Prostate gland (tissue), 2 donors: Measurements from ENCODE around the gene ZC3H10. TPM values are rescaled to one million over a fixed set of nuclear protein-coding genes. Genes with fewer than 3 reads are reported as not detected.
"Not testable (repeated sequence)": the region's sequence is repeated elsewhere in the genome, so short reads cannot be mapped to it uniquely, and the experiment has no call there.

ENCODE experiments used
- DNase-seq: peaks from one replicate; pipeline ENCODE4 v3.0.0-alpha.2; 2019; ENCODE audit warnings: low spot score
- H3K27ac ChIP-seq, 2 donors: fragments of 200-600 bp; sonication (generic); 2 replicates each; pipeline ENCODE4 v1.5.1; 2017 to 2019
- H3K27me3 ChIP-seq: fragments of 200-600 bp; sonication (generic); replicated peaks from 2 replicates; pipeline ENCODE4 v1.5.1; 2019; ENCODE audit not compliant: insufficient read depth
- H3K36me3 ChIP-seq, 2 donors: fragments of 200-600 bp; sonication (generic); 1 replicate in 1 of 2; 2 replicates in 1 of 2; pipeline versions ENCODE4 v1.5.1 to v1.8.1; 2017 to 2019
- H3K4me1 ChIP-seq: fragments of 200-600 bp; sonication (generic); replicated peaks from 2 replicates; pipeline ENCODE4 v1.5.1; 2019
- H3K4me3 ChIP-seq, 2 donors: fragments of 200-600 bp; sonication (generic); 2 replicates each; pipeline ENCODE4 v1.5.1; 2017 to 2019
- H3K9me3 ChIP-seq: fragments of 200-600 bp; sonication (generic); 2 replicates; pipeline ENCODE4 v1.5.1; 2017
- POLR2A ChIP-seq: fragments of 450-650 bp; IDR thresholded peaks from one replicate; pipeline ENCODE4 v1.6.1; 2016; ENCODE audit warnings: antibody characterized with exemption, mild to moderate bottlenecking
- POLR2AphosphoS5 ChIP-seq: sonication (generic); formaldehyde crosslinking; IDR thresholded peaks from one replicate; pipeline ENCODE4 v1.6.1; 2017; ENCODE audit warnings: antibody characterized with exemption
- WGBS: methylation state at CpG from one replicate; pipeline ENCODE4 v1.1.5; 2018; 5-methylcytosine and 5-hydroxymethylcytosine counted together
- intact Hi-C: fragments of 100-400 bp; cut with DNase I; formaldehyde crosslinking; loops from one replicate; pipeline ENCODE4 v1.14.2; 2022
- total RNA-seq, 2 donors: library from RNA; depleted of rRNA; stranded (reverse); fragments of >200 nt; gene quantifications; one replicate each; pipeline ENCODE4 v1.1.0, GENCODE V29; 2016
- TF ChIP-seq, protein P1 (sequence below), 4 experiments: fragments of 200-600 bp in 2 of 4; fragments of 450-650 bp in 2 of 4; sonication (generic) in 2 of 4; IDR thresholded peaks; 1 replicate in 3 of 4; 2 replicates in 1 of 4; pipeline ENCODE4 v1.5.1; 2016 to 2019; ENCODE audit warnings: antibody characterized with exemption in 4 of 4, mild to moderate bottlenecking in 2 of 4, moderate library complexity in 2 of 4

The ZC3H10 gene, protein sequence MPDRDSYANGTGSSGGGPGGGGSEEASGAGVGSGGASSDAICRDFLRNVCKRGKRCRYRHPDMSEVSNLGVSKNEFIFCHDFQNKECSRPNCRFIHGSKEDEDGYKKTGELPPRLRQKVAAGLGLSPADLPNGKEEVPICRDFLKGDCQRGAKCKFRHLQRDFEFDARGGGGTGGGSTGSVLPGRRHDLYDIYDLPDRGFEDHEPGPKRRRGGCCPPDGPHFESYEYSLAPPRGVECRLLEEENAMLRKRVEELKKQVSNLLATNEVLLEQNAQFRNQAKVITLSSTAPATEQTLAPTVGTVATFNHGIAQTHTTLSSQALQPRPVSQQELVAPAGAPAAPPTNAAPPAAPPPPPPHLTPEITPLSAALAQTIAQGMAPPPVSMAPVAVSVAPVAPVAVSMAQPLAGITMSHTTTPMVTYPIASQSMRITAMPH
- total RNA-seq = 1 to 10 TPM; 4.6 to 9.1 TPM

DNA sequence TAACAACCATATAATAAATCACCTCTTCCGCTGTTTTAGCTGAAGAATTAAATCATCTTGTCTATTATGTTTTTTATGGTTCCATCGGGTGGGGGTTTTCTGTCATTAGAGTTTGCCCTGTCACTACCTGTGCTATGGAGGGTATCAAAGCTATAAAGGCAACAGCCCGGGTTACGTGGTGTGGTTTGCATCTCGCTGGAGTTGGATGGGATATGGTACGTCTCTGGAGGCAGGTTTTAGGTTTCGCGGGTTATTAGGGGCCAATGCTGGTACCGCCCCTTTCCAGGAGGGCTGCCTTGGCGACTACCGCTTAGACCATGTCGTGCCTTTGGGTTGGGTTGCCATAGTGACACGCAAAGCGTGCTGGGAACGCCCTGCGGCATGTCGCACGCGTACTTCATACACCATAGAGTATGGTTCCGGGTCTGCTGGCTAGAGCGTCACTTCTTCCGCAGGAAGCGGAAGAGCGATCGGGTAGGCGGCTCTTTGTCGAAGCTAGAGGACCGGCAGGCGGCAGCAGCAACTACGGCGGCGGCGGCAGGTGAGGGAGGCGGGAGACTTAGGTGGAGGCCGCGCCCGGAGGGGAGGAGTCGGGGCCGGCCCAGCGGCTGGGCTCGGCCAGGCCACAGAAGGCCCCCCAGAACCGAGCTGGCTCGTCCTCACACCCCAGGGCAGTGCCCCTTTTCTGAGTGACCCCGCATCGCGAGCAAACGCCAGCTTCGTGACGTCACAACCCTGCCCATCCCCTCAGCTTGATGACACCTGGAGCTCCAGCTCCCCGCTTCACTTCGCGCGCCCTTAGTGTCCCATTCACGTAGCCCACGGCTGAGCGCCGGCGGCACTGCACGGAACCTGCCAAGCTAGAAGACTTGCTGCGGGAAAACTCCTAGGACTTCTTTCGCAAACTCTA is at the start of gene ZC3H10:
Gene ZC3H10, plus strand, starts transcription at position 489 of the 910 bp plus-strand sequence. CDS start 2,297 bp downstream, outside the sequence.
- TF ChIP-seq POLR2AphosphoS5 (peak; percentile 100), POLR2A (peak; percentile 88)
- TF ChIP-seq, protein P1, sequence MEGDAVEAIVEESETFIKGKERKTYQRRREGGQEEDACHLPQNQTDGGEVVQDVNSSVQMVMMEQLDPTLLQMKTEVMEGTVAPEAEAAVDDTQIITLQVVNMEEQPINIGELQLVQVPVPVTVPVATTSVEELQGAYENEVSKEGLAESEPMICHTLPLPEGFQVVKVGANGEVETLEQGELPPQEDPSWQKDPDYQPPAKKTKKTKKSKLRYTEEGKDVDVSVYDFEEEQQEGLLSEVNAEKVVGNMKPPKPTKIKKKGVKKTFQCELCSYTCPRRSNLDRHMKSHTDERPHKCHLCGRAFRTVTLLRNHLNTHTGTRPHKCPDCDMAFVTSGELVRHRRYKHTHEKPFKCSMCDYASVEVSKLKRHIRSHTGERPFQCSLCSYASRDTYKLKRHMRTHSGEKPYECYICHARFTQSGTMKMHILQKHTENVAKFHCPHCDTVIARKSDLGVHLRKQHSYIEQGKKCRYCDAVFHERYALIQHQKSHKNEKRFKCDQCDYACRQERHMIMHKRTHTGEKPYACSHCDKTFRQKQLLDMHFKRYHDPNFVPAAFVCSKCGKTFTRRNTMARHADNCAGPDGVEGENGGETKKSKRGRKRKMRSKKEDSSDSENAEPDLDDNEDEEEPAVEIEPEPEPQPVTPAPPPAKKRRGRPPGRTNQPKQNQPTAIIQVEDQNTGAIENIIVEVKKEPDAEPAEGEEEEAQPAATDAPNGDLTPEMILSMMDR (IDR thresholded peaks at IDR 0.05) = peak; percentile 45 to 94 (median 72)
- H3K4me3 ChIP-seq = peak within 1 kb of the TSS; percentile 61
- no peaks in the 10 kb centered on the region for H3K27me3 ChIP-seq
- WGBS = under 1% methylated on average over 56 of the region's 61 CpGs
- intact Hi-C loops = loop anchor here (2.0 to 5.0 kb wide), 2 partner anchors 39 to 107 kb away; partner anchors contain the start of genes MYL6 and NABP2
- H3K36me3 ChIP-seq = no peaks in the 10 kb centered on the region
- H3K9me3 ChIP-seq = no peaks in the 10 kb centered on the region
- peak within 1 kb of the TSS; percentile 93 to 97 for H3K27ac ChIP-seq
- H3K4me1 ChIP-seq = peaks cover 8% of the 10 kb centered on the region
- DNase-seq = peak; percentile 97

DNA sequence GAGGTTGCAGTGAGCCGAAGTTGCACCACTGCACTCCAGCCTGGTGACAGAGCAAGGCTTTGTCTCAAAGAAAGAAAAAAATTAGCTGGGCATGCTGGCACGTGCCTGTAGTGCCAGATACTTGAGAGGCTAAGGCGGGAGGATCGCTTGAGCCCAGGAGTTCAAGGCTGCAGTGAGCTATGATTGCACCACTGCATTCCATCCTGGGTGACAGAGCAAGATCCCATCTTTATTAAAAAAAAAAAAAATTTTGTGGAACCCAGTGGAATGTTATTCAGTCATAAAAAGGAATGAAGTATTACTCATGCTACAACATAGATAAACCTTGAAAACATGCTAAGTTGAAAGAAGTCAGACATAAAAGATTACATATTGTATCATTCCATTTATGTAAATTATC is 46.4 kb upstream of the ZC3H10 start:
- no peak overlapping the region for H3K27ac ChIP-seq
- H3K4me3 ChIP-seq = no peak overlapping the region
- H3K36me3 ChIP-seq = no peaks in the 10 kb centered on the region
- no peaks in the 10 kb centered on the region for H3K27me3 ChIP-seq
- H3K4me1 ChIP-seq = no peaks in the 10 kb centered on the region
- DNase-seq = no peak
- WGBS = 45% methylated on average over 4 of the region's 4 CpGs
- intact Hi-C loops = no loop called here
- no peaks in the 10 kb centered on the region for H3K9me3 ChIP-seq
- TF ChIP-seq POLR2AphosphoS5 (no peak), POLR2A (no peak)
- TF ChIP-seq, protein P1 (IDR thresholded peaks at IDR 0.05) = no peak

DNA sequence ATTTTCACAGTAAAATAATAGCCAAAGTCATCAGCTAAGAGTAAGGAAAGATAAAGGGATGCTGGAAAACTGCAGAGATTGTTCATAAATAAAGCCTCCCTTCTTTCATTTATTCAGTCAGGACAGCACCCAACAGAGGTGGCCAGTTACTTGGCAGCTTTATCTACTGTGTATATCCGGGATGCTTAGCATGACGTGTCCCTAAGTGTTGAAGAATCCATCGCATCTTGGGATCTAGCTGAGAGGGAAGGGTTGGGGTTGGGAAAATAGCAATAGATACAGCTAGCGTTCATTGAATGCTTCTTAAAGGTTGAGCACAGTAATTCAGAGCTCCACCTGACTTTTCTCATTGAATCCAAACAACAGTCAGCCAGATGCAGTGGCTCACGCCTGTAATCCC is 43.7 kb upstream of the ZC3H10 start:
- 84% methylated on average over 5 of the region's 5 CpGs for WGBS
- Histone ChIP-seq H3K27ac (no peak overlapping the region), H3K27me3 (no peaks in the 10 kb centered on the region), H3K4me3 (no peak overlapping the region), H3K36me3 (no peaks in the 10 kb centered on the region), H3K9me3 (no peaks in the 10 kb centered on the region), H3K4me1 (no peaks in the 10 kb centered on the region)
- TF ChIP-seq POLR2A (no peak), POLR2AphosphoS5 (no peak)
- TF ChIP-seq, protein P1 (IDR thresholded peaks at IDR 0.05) = no peak
- intact Hi-C loops = no loop called here
- no peak for DNase-seq

DNA sequence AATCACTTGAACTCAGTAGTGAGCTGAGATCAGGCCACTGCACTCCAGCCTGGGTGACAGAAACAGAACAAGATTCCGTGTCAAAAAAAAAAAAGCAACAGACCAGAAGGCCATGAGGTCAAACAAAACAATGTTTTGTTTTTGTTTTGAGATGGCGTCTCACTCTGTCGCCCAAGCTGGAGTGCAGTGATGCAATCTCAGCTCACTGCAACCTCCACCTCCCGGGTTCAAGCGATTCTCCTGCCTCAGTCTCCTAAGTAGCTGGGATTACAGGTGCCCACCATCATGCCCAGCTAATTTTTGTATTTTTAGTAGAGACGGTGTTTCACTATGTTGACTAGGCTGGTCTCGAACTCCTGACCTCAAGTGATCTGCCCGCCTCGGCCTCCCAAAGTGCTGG is 40.1 kb upstream of the ZC3H10 start:
- H3K9me3 ChIP-seq, DNase-seq, H3K4me1 ChIP-seq, H3K27me3 ChIP-seq, H3K4me3 ChIP-seq, intact Hi-C loops, H3K36me3 ChIP-seq: not testable (repeated sequence)
- WGBS = 92% methylated on average over 9 of the region's 9 CpGs
- H3K27ac ChIP-seq = peak overlapping the region in 1 of 2 donors; percentile 96

DNA sequence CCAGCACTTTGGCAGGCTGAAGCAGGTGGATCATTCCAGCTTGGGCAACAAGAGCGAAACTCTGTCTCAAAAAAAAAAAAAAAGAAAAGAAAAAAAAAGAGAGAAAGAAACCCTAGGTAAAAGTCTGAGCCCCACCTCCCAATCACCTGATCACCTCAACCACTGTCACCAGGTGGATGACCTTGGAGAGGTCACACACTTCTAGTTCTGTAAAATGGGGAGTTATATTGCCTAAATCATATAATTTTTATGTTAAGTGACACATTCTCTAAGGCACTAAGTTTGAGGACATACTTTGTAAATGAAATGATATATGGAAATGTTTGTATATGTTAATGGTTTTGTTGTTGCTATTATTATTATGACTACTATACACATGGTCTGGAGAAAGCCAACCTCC is 39.6 kb upstream of the ZC3H10 start:
- H3K27ac ChIP-seq = peak overlapping the region; percentile 94 to 96
- no peak for DNase-seq
- TF ChIP-seq POLR2AphosphoS5 = no peak
- TF ChIP-seq, protein P1 (IDR thresholded peaks at IDR 0.05) = no peak
- TF ChIP-seq POLR2A = no peak
- 85% methylated on average over 1 of the region's 1 CpG for WGBS
- no peaks in the 10 kb centered on the region for H3K36me3 ChIP-seq
- H3K27me3 ChIP-seq = no peaks in the 10 kb centered on the region
- intact Hi-C loops = no loop called here
- H3K4me1 ChIP-seq = no peaks in the 10 kb centered on the region
- H3K9me3 ChIP-seq = no peaks in the 10 kb centered on the region
- no peak overlapping the region for H3K4me3 ChIP-seq
